Measurements from ENCODE around the gene TBC1D1.

TBC1D1 gene

GRCh38 chr4:38149472-38149996, 258.6 kb downstream of the TBC1D1 start:
- H3K27ac ChIP-seq, result no peak overlapping the region

GRCh38 chr4:38149997-38150671, 259.2 kb downstream of the TBC1D1 start:
- Histone ChIP-seq H3K4me2 (ENCODE audit: low read length) (no peak overlapping the region), H3K36me3 (ENCODE audit: control insufficient read depth, insufficient read depth, low read length) (no peaks in the 10 kb centered on the region), H3K9ac (no peak overlapping the region), H3K27me3 (ENCODE audit: control insufficient read depth, insufficient read depth, low read length) (no peaks in the 10 kb centered on the region), H3K27ac (no peak overlapping the region), H2AFZ (no peak overlapping the region), H3K79me2 (no peaks in the 10 kb centered on the region), H3K4me1 (no peaks in the 10 kb centered on the region), H3K4me3 (ENCODE audit: low read depth, low read length) (no peak overlapping the region), H3K9me3 (ENCODE audit: control insufficient read depth, low read length) (no peaks in the 10 kb centered on the region)
- no peak for TF ChIP-seq CTCF (IDR thresholded peaks at IDR 0.05)

More at GRCh38 chr4:38149472-38149996, 258.6 kb downstream of the TBC1D1 start:
- H3K4me3 ChIP-seq (ENCODE audit: low read depth, low read length), result no peak overlapping the region
- H3K27me3 ChIP-seq (ENCODE audit: control insufficient read depth, insufficient read depth, low read length), result no peaks in the 10 kb centered on the region
- H3K9ac ChIP-seq, result no peak overlapping the region
- no peak overlapping the region for H3K4me2 ChIP-seq (ENCODE audit: low read length)
- H3K4me1 ChIP-seq, result no peaks in the 10 kb centered on the region
- H3K9me3 ChIP-seq (ENCODE audit: control insufficient read depth, low read length), result no peaks in the 10 kb centered on the region
- TF ChIP-seq CTCF (IDR thresholded peaks at IDR 0.05), result no peak
- no peak overlapping the region for H2AFZ ChIP-seq
- no peaks in the 10 kb centered on the region for H3K36me3 ChIP-seq (ENCODE audit: control insufficient read depth, insufficient read depth, low read length)
- no peaks in the 10 kb centered on the region for H3K79me2 ChIP-seq

- H3K27ac ChIP-seq, result no peak overlapping the region
- TF ChIP-seq CTCF (IDR thresholded peaks at IDR 0.05), result no peak
These were observed 259.9 kb downstream of the TBC1D1 start for GRCh38 chr4:38150766-38151165.

DNA sequence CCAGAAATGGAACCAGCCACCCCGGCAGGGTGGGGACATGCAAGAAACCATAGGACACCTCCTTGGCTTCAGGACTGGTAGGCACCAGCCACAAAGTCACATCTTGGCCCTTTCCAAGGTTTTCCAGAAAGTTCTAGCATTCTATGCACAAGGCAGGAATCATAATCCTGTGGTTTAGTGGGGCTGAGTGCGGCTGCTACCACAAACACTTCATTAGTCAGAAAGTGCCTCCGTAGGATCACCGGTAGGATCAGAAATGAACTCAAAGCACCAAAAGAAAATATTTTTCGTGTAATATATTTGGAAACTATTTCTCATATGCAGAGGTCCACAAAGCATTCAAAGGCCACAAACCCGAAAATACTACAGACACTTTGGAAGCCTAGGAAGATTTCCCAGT, 261.0 kb downstream of the TBC1D1 start:
- Histone ChIP-seq H3K4me1 (no peaks in the 10 kb centered on the region), H3K9ac (no peak overlapping the region), H3K4me2 (ENCODE audit: low read length) (no peak overlapping the region), H3K4me3 (ENCODE audit: low read depth, low read length) (no peak overlapping the region), H3K36me3 (ENCODE audit: control insufficient read depth, insufficient read depth, low read length) (no peaks in the 10 kb centered on the region), H3K79me2 (no peaks in the 10 kb centered on the region), H3K9me3 (ENCODE audit: control insufficient read depth, low read length) (no peaks in the 10 kb centered on the region), H3K27me3 (ENCODE audit: control insufficient read depth, insufficient read depth, low read length) (no peaks in the 10 kb centered on the region), H2AFZ (no peak overlapping the region), H3K27ac (no peak overlapping the region)
- no peak for TF ChIP-seq CTCF (IDR thresholded peaks at IDR 0.05)

More at GRCh38 chr4:38150766-38151165, 259.9 kb downstream of the TBC1D1 start:
- H3K9ac ChIP-seq, result no peak overlapping the region
- H3K36me3 ChIP-seq (ENCODE audit: control insufficient read depth, insufficient read depth, low read length), result no peaks in the 10 kb centered on the region
- no peaks in the 10 kb centered on the region for H3K9me3 ChIP-seq (ENCODE audit: control insufficient read depth, low read length)
- H3K4me3 ChIP-seq (ENCODE audit: low read depth, low read length), result no peak overlapping the region
- H3K4me2 ChIP-seq (ENCODE audit: low read length), result no peak overlapping the region
- no peaks in the 10 kb centered on the region for H3K79me2 ChIP-seq
- no peak overlapping the region for H2AFZ ChIP-seq
- no peaks in the 10 kb centered on the region for H3K4me1 ChIP-seq
- H3K27me3 ChIP-seq (ENCODE audit: control insufficient read depth, insufficient read depth, low read length), result no peaks in the 10 kb centered on the region

GRCh38 chr4:38152305-38152704, 261.4 kb downstream of the TBC1D1 start:
- H2AFZ ChIP-seq, result no peak overlapping the region
- H3K4me1 ChIP-seq, result no peaks in the 10 kb centered on the region
- no peaks in the 10 kb centered on the region for H3K9me3 ChIP-seq (ENCODE audit: control insufficient read depth, low read length)
- no peaks in the 10 kb centered on the region for H3K27me3 ChIP-seq (ENCODE audit: control insufficient read depth, insufficient read depth, low read length)
- no peak overlapping the region for H3K27ac ChIP-seq
- no peaks in the 10 kb centered on the region for H3K79me2 ChIP-seq
- H3K36me3 ChIP-seq (ENCODE audit: control insufficient read depth, insufficient read depth, low read length), result no peaks in the 10 kb centered on the region
- no peak overlapping the region for H3K4me2 ChIP-seq (ENCODE audit: low read length)
- H3K9ac ChIP-seq, result no peak overlapping the region
- no peak overlapping the region for H3K4me3 ChIP-seq (ENCODE audit: low read depth, low read length)
- TF ChIP-seq CTCF (IDR thresholded peaks at IDR 0.05), result no peak

Measured in parathyroid adenoma (tissue), 2 donors.